HAP-1 (cell line): ENCODE data around the gene POM121.
"Not testable (repeated sequence)": the region's sequence is repeated elsewhere in the genome, so short reads cannot be mapped to it uniquely, and the experiment has no call there.

ENCODE experiments used
- DNase-seq, 2 experiments: peaks; one replicate each; pipeline ENCODE4 v3.0.0-alpha.2; 2016 to 2020; ENCODE audit warnings: low spot score in 2 of 2
- H3K27me3 ChIP-seq: fragments of 250-450 bp; sonication (Bioruptor Pico); 2 replicates; pipeline ENCODE4 v1.5.1; 2020; ENCODE audit warnings: low read depth, mild to moderate bottlenecking, moderate library complexity
- H3K36me3 ChIP-seq: fragments of 250-450 bp; sonication (Bioruptor Pico); replicated peaks from 2 replicates; pipeline ENCODE4 v1.5.1; 2020; ENCODE audit warnings: mild to moderate bottlenecking
- H3K4me1 ChIP-seq: fragments of 250-450 bp; sonication (Bioruptor Pico); 2 replicates; pipeline ENCODE4 v1.5.1; 2020; ENCODE audit warnings: mild to moderate bottlenecking
- H3K4me3 ChIP-seq: fragments of 250-450 bp; sonication (Bioruptor Pico); 2 replicates; pipeline ENCODE4 v1.5.1; 2020; ENCODE audit warnings: mild to moderate bottlenecking, moderate library complexity
- H3K9me3 ChIP-seq: fragments of 250-450 bp; sonication (Bioruptor Pico); 2 replicates; pipeline ENCODE4 v1.5.1; 2020; ENCODE audit warnings: mild to moderate bottlenecking, moderate library complexity
- in situ Hi-C: fragments of 300-500 bp; cut with MboI; formaldehyde crosslinking; loops from 3 replicates; pipeline ENCODE4 v1.14.3; 2020; ENCODE audit warnings: low sequenced_read_pairs, inconsistent platforms, mixed read lengths

POM121 gene

DNA sequence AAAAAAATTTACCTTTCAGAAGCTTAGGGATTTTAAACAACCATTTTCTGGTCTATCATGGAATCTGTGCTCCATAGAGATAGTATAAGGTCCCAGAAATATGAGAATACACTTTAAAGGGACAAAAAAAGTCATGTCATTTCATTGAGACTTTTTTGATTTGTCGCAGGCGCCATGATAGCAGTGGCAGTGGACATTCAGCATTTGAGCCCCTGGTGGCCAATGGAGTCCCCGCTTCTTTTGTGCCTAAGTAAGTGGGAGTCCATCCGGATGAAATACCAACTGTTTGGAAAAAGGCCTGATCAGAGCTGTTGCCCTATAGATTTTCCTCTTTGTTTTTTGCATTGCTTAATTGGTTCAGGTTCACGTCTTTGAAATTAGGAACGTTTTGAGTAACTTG, 3.3 kb downstream of the POM121 start:
- H3K36me3 ChIP-seq = peaks cover 52% of the 10 kb centered on the region
- H3K9me3 ChIP-seq, H3K4me3 ChIP-seq, H3K27me3 ChIP-seq, H3K4me1 ChIP-seq, DNase-seq: not testable (repeated sequence)
- in situ Hi-C loops = loop anchor here (10.0 kb wide), 1 partner anchor 103 kb away; the partner anchor contains the start of gene TYW1B

DNA sequence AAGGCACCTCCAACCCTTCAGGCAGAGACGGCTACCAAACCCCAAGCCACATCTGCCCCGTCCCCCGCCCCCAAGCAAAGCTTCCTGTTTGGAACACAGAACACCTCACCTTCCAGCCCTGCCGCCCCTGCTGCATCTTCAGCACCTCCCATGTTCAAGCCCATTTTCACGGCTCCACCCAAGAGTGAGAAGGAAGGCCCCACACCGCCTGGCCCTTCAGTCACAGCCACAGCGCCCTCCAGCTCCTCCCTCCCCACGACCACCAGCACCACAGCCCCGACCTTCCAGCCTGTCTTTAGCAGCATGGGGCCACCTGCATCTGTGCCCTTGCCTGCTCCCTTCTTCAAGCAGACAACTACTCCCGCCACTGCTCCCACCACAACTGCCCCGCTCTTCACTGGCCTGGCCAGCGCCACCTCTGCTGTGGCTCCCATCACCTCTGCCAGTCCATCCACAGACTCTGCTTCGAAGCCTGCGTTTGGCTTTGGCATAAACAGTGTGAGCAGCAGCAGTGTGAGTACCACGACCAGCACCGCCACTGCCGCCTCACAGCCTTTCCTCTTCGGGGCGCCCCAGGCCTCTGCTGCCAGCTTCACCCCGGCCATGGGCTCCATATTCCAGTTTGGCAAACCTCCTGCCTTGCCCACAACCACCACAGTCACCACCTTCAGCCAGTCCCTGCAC, 17.3 kb downstream of the POM121 start:
- H3K9me3 ChIP-seq, H3K4me1 ChIP-seq, DNase-seq, H3K27me3 ChIP-seq, H3K4me3 ChIP-seq, in situ Hi-C loops: not testable (repeated sequence)
- H3K36me3 ChIP-seq = peaks cover 23% of the 10 kb centered on the region

DNA sequence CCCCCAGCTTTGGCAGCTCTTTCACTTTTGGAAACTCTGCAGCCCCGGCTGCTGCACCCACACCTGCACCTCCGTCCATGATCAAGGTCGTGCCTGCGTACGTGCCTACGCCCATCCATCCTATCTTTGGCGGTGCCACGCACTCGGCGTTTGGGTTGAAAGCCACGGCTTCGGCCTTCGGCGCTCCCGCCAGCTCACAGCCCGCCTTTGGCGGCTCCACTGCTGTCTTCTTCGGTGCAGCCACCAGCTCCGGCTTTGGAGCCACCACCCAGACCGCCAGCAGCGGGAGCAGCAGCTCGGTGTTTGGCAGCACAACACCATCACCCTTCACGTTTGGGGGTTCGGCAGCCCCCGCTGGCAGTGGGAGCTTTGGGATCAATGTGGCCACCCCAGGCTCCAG, 18.1 kb downstream of the POM121 start:
- H3K4me3 ChIP-seq, DNase-seq, H3K9me3 ChIP-seq, H3K4me1 ChIP-seq, in situ Hi-C loops, H3K27me3 ChIP-seq: not testable (repeated sequence)
- H3K36me3 ChIP-seq = peaks cover 20% of the 10 kb centered on the region

DNA sequence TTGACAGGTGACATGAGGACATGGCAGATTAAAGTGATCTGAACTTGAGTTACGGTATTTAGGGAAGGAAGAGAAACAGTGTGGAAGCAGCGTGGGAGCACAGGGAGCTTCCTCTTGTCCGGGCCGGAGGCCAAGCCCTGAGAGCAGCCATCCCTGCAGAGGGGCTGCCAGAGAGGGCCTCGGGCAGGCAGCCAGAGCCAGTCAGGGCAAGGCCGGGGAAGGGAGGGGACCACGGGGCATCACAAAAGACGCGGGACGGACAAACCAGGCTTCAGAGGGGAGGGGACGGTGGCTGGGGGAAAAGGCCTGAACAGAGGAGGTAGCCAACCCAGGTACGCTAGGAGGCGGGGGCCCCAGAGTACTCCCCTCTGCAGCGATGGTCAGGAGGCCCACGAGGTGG, 20.0 kb downstream of the POM121 start:
- DNase-seq, in situ Hi-C loops: not testable (repeated sequence)

DNA sequence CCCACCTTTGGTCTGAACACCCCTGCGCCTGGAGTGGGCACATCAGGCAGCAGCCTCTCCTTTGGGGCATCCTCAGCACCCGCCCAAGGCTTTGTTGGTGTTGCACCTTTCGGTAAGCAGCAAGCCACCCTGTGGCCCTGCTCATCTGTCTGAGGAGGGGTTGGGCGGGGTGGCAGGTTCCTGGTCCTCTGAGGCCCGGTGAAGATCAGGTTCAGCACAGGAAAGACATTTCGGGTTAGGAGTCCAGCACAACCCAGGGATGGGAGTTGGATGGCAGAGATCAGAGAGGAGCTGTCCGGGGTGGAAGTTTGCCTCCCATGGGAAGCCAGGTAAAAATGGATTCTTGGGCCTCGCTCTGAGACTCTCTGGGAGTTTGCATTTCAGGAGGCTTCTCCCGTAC, 20.7 kb downstream of the POM121 start:
- H3K4me3 ChIP-seq, DNase-seq, H3K27me3 ChIP-seq, H3K4me1 ChIP-seq, in situ Hi-C loops, H3K9me3 ChIP-seq: not testable (repeated sequence)
- H3K36me3 ChIP-seq = peaks cover 13% of the 10 kb centered on the region

More for the DNA sequence above, 20.0 kb downstream of the POM121 start:
- not testable (repeated sequence) for H3K4me1 ChIP-seq, H3K9me3 ChIP-seq, H3K27me3 ChIP-seq, H3K4me3 ChIP-seq
- peaks cover 12% of the 10 kb centered on the region for H3K36me3 ChIP-seq

DNA sequence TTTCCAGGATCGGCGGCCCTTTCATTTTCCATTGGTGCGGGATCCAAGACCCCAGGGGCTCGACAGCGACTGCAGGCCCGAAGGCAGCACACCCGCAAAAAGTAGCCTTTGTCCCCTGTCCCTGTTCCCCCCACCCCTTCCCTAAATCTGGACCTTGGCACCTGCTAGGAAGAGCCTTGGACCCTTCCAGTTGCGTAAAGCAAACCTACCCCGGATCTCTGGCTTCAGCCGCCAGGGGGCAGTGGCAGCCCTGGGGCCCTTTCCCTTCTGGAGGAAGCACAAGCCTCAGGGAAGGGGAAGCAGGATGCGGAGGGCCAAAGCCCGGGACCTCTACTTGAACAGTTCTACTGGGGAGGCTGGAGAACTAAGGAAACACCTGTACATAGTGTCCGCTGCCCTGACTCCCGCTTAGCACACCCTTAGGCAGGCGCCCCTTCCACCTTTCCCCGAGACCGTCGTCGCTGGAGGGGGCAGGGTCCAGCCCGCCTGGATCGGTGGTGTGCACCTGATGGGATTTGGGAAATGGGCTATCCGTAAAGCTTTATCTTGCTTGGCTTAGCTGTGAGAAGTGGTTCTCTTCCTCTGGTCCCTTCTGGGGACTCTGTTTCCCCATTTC, 21.3 kb downstream of the POM121 start:
- in situ Hi-C loops, DNase-seq: not testable (repeated sequence)

DNA sequence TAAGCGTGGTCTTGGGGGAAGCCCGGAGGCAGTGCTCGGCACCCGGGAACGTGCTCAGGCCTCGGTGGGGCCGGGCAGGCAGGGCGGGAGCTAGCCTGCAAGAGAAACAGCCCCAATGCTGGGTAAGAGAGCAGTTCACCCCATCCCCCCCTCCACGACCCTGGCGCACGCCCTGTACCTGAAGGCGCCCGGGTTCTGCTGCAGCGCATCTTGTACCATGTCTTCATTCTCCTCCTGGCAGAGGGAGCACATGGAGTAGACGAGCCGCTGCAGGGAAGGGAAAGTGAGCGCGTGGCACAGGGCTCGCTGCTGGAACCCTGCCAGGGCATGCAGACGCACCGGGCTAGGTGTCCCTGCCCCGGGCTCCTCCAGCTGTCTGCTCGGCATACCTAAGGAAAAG, 23.8 kb downstream of the POM121 start:
- H3K9me3 ChIP-seq, H3K27me3 ChIP-seq, H3K4me3 ChIP-seq, H3K4me1 ChIP-seq, DNase-seq, in situ Hi-C loops: not testable (repeated sequence)
- H3K36me3 ChIP-seq = peaks cover 13% of the 10 kb centered on the region

More for the DNA sequence above, 21.3 kb downstream of the POM121 start:
- H3K36me3 ChIP-seq = peaks cover 13% of the 10 kb centered on the region
- H3K9me3 ChIP-seq, H3K27me3 ChIP-seq, H3K4me1 ChIP-seq, H3K4me3 ChIP-seq: not testable (repeated sequence)

DNA sequence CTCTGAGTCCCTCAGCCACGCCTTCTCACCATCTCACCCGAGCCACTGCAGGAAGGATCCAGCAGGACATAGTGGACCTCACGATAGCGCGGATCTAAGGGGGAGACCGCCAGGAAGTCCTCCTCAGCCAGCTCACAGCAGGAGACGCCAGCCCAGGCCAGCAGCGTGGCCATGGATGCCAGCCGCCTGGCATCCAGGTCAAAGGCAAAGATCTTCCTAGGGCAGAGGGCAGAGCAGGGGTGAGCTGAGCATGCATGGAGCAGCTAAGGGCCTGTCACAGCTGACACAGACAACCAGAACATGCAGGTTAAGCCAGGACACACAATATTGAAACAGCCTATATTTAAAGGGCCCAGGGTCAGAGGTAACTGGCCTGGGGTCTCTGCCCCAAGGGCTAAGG, 24.4 kb downstream of the POM121 start:
- in situ Hi-C loops, H3K4me3 ChIP-seq, H3K27me3 ChIP-seq, H3K4me1 ChIP-seq, H3K9me3 ChIP-seq, DNase-seq: not testable (repeated sequence)
- peaks cover 13% of the 10 kb centered on the region for H3K36me3 ChIP-seq

DNA sequence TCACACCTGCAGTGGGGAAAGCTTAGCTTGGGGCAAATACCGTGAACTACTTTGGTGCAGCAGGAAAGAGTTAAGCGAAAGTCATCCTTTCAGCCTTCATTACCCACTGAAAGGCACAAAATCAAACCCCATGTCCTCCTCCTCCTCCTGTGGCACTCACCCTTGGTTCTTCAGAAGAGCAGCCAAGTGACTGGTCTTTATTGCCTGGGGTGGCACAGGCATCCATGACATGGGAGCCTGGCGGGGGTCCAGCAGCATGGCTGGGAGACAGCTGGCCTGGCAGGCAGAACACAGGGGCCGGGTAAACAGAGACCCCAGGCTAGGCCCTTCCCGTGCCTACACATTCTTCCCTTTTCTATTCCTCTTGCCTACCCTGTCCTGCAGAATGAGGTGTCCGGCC, 24.8 kb downstream of the POM121 start:
- H3K9me3 ChIP-seq, H3K4me1 ChIP-seq, H3K27me3 ChIP-seq, DNase-seq, H3K4me3 ChIP-seq, in situ Hi-C loops: not testable (repeated sequence)
- H3K36me3 ChIP-seq = peaks cover 13% of the 10 kb centered on the region

DNA sequence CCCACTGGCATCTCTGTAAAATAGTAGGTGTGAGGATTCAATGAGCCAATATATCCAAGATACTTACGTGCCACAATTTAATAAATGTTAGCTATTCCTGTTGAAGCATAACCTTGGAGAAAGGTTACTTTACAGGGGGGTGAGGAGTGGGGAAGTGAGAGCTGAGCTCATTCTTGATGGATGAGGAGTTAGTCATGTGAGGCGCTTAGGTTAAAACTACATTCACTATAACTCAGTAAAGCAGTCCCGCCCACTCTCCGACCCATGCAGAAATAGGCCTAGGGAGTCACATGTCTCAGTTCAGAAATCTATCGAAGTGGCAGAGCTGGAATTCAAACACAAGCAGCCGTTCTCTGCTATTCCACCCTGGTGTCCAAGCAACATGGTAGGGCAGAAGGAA, 25.5 kb downstream of the POM121 start:
- DNase-seq, in situ Hi-C loops, H3K27me3 ChIP-seq, H3K9me3 ChIP-seq, H3K4me1 ChIP-seq, H3K4me3 ChIP-seq: not testable (repeated sequence)
- H3K36me3 ChIP-seq = peaks cover 12% of the 10 kb centered on the region

DNA sequence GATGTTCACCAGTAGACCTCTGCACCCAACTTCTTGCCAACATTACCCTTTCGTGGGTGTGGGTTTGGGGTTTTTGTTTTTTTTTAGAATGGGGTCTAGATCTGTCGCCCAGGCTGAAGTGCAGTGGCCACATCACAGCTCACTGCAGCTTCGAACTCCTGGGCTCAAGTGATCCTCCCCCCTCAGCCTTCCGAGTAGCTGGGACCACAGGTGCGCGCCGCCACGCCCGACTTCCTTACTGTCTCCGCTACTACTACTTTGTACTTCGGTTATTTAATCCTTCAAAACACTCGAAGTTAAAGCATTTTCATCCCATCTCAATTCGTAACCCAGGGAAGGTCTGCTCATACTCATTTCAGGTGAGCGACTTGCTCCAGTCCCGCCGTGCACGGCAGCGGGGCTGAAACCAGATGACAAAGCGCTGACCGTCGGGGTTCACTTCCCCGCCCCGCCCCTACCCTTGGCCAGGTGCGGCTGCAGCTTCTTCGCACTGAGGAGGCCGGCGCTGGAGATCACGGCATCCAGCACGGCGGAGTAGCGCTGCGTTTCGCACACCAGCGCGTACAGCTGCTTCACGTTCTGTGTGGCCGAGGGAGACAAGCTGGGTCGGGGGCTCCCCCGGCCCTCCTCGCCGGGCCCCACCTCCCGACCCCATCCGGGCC, 29.1 kb downstream of the POM121 start:
- H3K27me3 ChIP-seq, in situ Hi-C loops, H3K4me3 ChIP-seq, H3K4me1 ChIP-seq, H3K9me3 ChIP-seq, H3K36me3 ChIP-seq, DNase-seq: not testable (repeated sequence)

DNA sequence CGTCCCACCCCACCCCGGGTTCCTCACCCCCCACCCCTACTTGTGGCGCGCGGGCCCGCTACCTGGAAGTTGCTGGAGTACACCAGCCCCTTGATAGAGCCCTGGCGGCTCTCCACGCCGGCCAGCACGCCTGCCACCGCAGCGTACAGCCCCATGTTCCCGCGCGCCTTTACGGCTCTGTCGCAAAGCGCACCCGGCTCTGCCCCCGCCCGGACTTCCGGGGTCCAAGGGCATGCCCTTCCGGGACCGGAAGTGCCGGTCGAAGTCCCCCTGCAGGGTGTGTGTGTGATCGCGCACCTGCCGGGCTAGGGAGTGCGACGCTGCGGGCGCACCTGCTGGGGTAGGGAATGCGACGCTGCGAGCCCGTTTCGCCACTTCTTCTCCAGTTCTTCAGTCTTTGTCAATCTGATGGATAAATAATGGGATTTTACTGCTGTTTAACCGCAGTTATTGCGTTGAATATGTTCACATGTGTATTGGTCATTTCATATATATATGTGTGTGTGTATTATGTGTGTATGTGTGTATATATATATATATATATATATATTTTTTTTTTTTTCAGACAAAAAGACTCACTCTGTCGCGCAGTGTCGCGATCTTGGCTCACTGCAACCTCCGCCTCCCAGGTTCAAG, 29.8 kb downstream of the POM121 start:
- H3K4me3 ChIP-seq, H3K9me3 ChIP-seq, in situ Hi-C loops, H3K36me3 ChIP-seq, H3K4me1 ChIP-seq, DNase-seq, H3K27me3 ChIP-seq: not testable (repeated sequence)

DNA sequence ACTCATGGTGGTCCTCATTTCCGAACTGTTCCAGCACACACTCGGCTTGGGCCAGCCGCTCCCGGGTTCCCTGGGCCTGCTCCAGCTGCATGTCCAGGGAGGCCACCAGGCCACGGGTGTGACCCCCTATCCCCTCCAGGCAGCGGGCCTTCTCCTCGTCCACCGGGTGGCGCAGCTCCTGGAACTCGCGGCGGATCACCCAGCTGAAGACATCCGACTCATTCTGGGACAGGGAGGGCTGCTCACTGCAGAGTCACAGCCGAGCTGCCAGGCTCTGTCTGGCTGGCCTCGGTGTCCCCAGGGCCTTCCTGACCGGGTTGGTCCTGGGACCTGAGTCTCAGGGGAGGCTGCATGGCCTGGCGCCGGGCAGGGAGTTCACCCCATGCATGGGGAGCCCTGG, 35.1 kb downstream of the POM121 start:
- not testable (repeated sequence) for DNase-seq, H3K27me3 ChIP-seq

More for the DNA sequence above, 35.1 kb downstream of the POM121 start:
- H3K4me1 ChIP-seq, in situ Hi-C loops, H3K4me3 ChIP-seq, H3K36me3 ChIP-seq, H3K9me3 ChIP-seq: not testable (repeated sequence)
